ENCODE results near the gene PREX1.

Gene PREX1

GRCh38 chr20:48831718-48832404 lies 4.1 kb upstream of the PREX1 start:
- H3K4me3 ChIP-seq (ENCODE audit: low read depth, low read length) = no peak overlapping the region
- no peak for TF ChIP-seq CTCF (IDR thresholded peaks at IDR 0.05; ENCODE audit: borderline replicate concordance, insufficient read depth, low read depth, low read length)

- TF ChIP-seq CTCF (IDR thresholded peaks at IDR 0.05; ENCODE audit: borderline replicate concordance, insufficient read depth, low read depth, low read length) = no peak
- no peak overlapping the region for H3K4me3 ChIP-seq (ENCODE audit: low read depth, low read length)
Measured at GRCh38 chr20:48830826-48831318, 3.1 kb upstream of the PREX1 start.

DNA sequence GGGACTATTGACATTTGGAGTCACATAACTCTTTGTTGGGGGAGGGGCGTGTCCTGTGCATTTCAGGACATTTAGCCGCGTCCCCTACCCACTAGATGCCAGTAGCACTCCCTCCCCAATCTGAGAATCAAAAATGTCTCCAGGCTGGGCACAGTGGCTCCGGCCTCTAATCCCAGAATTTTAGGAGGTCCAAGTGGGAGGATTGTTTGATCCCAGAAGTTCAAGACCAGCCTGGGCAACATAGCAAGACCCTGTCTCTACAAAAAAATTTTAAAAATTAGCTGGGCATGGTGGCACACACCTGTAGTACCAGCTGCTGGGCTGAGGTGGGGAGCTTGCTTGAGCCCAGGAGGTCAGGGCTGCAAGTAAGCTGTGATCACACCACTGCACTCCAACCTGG lies 2.1 kb upstream of the PREX1 start:
- no peak for TF ChIP-seq CTCF (IDR thresholded peaks at IDR 0.05; ENCODE audit: borderline replicate concordance, insufficient read depth, low read depth, low read length)
- H3K4me3 ChIP-seq (ENCODE audit: low read depth, low read length) = no peak overlapping the region

DNA sequence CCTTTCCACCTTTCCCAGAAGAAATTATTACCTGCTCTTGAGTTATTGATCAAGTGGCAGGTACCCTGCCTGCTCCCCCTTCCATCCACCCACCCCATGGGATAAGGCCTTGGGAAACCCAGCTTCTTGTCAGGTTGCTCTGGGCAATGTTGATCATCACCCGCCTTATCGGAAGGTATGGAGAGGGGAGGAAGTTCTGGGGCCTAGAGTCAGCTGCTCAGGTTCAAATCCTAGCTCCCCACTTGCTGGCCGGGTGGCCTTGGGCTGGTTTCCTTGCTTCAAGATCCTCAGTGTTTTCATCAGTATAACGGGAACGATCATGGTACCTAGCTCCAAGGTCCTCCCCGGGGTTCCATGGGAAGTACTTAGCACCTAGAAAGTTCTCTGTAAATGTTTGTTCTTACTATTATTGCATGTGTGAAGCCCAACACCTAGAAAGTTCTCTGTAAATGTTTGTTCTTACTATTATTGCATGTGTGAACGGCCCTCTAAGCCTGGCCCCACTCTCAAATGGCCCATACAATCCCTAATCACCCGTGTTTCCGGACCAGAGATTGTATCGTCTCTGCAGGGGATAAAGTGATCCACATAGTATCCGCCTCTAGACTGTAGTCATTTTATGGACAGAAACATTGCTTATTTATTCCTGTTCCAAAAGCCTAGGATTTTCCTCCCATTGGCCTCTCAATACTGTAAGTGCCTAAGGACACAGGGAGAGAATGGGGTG lies 1.1 kb upstream of the PREX1 start:
- peak overlapping the region; percentile 72 for H3K4me3 ChIP-seq (ENCODE audit: low read depth, low read length)
- no peak for TF ChIP-seq CTCF (IDR thresholded peaks at IDR 0.05; ENCODE audit: borderline replicate concordance, insufficient read depth, low read depth, low read length)

GRCh38 chr20:48826883-48827771 lies 672 bp downstream of the PREX1 start:
- peak overlapping the region; percentile 98 for H3K4me3 ChIP-seq (ENCODE audit: low read depth, low read length)
- no peak for TF ChIP-seq CTCF (IDR thresholded peaks at IDR 0.05; ENCODE audit: borderline replicate concordance, insufficient read depth, low read depth, low read length)

DNA sequence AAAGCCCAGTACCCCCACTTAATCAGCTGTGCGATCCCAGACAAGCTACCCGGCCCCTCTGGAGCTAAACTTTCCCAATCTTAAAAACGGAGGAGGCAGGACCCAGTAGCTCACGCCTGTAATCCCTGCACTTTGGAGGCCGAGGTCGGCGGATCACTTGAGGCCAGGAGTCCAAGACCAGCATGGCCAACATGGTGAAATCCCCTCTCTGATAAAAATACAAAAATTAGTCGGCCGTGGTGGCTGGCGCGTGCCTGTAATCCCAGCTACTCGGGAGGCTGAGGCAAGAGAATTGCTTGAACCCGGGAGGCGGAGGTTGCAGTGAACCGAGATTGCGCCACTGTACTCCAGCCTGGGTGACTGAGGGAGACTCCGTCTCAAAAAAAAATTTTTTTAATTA lies 1.3 kb downstream of the PREX1 start:
- H3K4me3 ChIP-seq (ENCODE audit: low read depth, low read length) = peak overlapping the region; percentile 98

DNA sequence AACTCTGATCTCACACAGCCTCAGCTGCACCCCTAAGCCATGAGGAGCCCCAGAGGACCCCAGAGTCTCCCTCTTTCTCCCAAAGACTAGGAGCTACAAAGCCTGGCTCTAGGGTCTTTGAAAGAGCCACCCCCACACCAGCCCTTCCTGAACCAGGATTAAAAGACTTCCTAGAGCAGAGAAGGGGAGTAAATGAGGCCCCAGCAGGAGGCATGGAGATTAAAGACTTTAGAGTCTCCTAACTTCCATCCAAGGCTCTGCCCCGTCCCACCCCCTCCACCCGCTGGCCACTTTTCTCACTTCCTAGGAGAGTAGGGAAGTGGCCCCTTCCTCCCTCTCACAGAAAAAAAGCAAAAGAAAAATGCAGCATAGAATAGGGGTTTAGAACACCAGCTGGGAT lies 1.7 kb downstream of the PREX1 start:
- peak overlapping the region; percentile 98 for H3K4me3 ChIP-seq (ENCODE audit: low read depth, low read length)

More for the DNA sequence above, 1.7 kb downstream of the PREX1 start:
- no peak for TF ChIP-seq CTCF (IDR thresholded peaks at IDR 0.05; ENCODE audit: borderline replicate concordance, insufficient read depth, low read depth, low read length)
